GM12872 (cell line): ENCODE results near the gene SH3TC2.

Source experiments
- TF ChIP-seq, protein P1 (sequence below): IDR thresholded peaks from 3 replicates; pipeline ENCODE4 v1.5.1; 2011; ENCODE audit warnings: low read depth, mild to moderate bottlenecking, low read length, moderate library complexity; ENCODE audit not compliant: insufficient read depth

The SH3TC2 gene

DNA sequence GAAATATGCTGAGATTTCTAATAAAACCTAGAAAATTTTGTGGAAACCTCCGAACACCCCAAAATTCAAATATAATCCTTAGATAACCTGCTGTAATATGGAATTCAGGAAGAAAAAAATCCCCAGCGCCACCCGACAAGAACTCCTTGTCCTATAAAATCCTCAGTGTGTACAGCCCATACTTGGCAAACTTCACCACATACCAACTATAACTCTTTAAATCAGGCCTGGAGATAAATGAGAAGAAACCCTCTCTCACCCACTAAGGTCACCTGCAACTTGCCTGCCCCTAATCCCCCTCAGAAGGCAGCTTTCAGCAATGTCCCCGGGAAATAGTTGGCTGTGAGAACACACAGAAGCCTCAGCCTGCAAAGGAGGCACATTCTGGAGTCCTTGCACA is 90.5 kb downstream of the SH3TC2 start:
- TF ChIP-seq, protein P1, sequence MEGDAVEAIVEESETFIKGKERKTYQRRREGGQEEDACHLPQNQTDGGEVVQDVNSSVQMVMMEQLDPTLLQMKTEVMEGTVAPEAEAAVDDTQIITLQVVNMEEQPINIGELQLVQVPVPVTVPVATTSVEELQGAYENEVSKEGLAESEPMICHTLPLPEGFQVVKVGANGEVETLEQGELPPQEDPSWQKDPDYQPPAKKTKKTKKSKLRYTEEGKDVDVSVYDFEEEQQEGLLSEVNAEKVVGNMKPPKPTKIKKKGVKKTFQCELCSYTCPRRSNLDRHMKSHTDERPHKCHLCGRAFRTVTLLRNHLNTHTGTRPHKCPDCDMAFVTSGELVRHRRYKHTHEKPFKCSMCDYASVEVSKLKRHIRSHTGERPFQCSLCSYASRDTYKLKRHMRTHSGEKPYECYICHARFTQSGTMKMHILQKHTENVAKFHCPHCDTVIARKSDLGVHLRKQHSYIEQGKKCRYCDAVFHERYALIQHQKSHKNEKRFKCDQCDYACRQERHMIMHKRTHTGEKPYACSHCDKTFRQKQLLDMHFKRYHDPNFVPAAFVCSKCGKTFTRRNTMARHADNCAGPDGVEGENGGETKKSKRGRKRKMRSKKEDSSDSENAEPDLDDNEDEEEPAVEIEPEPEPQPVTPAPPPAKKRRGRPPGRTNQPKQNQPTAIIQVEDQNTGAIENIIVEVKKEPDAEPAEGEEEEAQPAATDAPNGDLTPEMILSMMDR = no peak

DNA sequence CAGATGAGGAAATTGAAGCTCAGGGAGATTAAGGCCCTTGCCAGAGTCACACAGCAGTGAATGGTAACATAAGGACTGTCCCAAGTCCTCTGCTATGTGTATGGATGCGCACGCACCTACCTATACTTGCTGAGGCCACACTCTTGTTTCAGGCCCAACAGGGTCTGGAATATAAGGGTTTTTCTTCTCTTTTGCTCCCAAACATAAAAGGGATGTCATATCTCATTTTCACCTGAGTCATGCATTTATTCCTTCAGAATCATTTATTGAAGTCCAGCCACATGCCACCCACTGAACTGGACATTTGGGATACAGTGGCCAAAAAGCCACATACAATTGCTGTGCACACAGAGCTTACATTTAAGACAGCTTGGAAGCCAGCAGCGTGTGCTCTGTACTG is 92.0 kb downstream of the SH3TC2 start:
- TF ChIP-seq, protein P1 = no peak

DNA sequence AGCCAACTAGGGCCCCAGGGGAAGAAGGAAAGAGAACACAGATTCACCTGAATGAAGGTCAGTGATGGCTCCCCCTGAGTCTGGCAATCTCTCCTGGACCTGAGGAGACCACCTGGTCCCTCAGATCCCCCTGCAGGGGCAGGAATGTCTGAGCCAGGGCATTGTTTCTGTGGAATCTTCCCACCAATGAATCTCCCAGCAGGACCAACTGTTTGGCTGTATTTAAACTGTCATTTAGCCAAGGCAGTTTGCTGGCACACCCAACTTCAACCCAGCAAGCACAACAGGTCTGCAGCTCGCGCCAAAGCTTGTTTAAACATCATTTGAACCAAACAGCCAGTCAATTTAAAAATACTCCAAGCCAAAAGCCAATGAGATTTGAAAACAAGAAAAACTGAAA is 92.6 kb downstream of the SH3TC2 start:
- TF ChIP-seq, protein P1 = no peak

DNA sequence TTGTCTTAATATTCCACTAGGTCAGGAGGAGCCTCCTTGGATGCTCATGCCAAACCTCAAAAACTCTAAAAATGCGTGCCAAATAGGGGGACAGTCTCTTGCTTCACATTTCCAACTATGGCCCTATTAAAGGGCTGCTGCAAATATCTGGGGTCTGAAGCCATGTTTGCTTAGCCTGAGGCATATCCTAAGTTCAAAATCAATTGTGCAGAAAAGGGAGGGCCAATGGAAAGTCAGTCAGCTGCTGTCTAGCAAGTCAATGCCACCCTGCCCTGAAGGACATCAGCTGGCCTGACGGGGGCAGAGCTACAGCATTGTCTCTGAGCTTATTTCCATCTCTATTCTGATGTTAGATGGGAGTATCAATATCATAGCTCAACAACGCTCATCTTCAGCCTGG is 93.6 kb downstream of the SH3TC2 start:
- TF ChIP-seq, protein P1 = no peak

DNA sequence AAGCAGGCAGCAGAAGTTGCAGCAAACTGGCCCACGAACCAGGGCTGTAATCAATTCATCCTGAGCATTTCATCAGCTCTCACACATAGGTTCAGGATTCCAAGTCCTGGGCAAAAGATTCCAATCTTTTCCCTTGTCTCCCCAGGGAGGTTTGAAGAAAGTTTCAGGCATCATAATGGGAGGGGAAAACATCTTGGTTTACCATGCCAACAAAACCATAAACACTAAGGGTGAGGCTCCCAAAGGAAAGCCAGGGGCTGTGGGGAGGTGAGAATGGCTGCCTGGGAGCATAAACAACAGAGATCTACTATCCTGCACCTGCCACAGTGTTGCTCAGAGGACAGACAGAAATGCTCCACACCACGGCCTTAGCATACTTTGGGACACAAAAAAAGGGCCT is 94.6 kb downstream of the SH3TC2 start:
- TF ChIP-seq, protein P1 = no peak

DNA sequence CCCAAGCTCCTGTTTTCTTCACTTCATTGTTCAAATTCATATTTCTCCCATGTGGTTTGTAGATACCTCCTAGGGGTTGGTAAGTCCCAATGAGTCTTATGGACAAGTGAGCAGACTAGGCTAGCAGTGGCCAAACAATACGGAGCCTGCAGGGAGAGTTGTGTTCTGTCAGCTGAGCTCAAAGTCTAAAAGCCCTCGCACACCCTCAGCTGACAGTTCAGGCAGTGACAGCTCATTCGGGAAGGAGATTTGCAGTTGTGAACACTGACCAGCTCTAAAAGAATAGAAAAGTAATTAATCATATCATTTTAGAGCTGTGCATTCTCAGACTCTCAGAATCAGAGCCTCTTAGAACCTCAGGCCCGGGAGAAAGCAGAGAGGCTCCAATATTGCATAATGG is 95.1 kb downstream of the SH3TC2 start:
- TF ChIP-seq, protein P1 = no peak

DNA sequence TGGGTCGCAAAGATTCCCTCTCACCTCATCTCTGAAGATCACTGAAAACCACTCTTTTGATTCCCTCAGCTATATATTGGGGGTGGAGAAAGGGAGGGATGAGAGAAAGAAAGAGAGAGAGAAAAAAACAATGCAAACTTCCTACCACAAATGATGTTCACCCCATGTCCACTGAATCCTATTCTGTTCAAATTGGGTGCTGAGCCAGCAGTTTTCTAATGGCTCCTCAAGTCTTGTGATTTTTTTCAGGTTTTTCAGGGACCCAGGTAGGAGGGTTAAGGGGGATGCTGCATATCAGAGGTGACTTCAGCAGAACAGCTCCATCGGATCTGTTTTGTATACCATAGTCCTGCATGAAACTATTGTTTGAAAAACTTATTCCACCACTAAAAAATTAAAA is 95.9 kb downstream of the SH3TC2 start:
- TF ChIP-seq, protein P1 = no peak

DNA sequence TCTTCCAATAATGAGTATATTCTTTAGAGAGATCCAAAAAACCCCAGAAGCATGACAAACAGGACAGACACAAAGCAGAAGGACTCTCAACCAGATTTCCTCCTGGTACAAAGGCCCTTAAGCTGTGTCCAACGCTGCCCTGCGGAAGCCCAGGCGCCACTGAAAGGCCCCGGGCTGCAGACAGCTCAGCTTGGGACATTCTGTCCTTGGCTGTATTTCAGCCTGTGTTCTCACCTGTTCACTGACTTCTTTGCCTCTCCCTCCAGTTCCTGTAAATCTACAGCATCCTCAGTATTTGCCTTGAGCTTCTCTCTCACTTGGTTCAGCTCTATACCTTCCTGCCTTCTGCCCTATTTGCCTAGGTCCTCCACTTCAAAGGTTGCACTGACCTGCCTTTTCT is 96.5 kb downstream of the SH3TC2 start:
- TF ChIP-seq, protein P1 = no peak
